NCI-H345 treated with DMSO at 0.1 percent for 48 hours (cell line): ENCODE data around the gene MRGPRE.

Experiments
- DNase-seq: peaks from one replicate; lab custom pipeline; 2025; ENCODE audit not compliant: unreplicated experiment; lab: John Stamatoyannopoulos, UW

MRGPRE gene

DNA sequence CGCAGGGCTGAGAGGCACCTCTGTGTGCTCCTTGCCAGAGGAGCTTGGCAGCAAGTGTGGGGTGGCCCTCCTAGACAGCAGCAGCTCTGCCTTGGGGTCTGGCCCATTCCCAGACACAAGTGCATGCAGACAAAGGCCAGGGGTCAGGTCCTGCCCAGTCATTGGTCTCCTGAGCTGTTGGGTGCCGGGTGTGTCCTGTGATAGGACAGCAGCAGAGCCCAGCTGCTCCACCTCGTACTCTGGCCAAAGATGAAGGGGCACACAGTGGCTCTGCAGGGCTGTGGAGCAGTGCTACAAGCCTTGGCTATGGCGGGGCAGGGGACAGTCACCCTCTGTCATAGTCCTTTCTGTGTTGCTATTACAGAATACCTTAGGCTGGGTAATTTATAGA is 49.8 kb downstream of the MRGPRE start:
- DNase-seq: no peak

DNA sequence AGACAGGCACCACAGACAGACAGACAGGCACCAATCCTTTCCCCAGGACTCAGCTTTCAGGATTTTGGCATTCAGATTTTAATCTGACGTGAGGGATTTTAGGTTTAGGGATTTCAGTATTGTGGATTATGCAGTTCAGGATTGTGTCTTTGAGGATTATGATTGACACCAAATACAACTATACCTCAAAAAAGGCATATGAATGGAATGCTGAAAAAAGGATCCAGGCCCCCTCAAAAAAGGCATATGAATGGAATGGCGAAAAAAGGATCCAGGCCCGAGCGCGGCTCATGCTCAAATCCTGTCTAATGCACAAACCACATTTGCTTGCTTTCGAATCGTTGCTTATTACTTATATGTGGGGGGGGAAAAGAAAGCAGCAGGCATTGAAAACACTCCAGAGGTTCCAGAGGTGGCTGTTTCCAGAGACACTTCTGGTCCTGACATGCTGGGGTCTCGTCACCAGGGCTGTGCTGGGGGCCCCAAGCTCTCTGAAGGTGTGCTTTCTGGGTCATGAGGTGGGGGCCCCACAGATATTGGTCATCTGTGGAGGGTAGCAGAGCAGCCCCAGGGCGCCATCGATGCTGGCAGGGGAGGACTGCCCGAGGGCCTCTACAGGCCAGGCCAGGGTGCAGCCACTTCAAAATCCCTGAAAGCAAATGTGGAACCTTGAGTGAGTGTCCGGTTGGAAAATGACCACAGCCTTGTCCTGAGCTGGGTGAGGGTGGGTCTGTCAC is 50.3 kb downstream of the MRGPRE start:
- no peak for DNase-seq

DNA sequence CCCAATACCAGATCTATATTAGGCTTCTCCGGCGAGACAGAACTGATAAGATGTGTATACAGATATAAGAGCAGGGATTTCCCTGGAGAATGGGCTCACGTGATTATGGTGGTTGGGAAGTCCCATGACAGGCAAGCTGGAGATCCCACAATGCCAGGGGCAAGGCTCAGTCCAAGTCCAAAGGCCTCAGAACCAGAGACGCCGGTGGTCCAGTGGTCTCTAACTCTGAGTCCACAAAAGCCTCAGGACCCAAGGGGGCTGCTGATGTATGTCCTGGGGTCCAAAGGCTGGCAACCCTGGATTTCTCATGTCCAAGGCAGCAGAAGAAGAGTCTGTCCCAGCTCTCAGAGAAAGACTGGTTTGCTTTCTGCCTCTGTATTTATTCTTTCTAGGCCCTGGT is 51.3 kb downstream of the MRGPRE start:
- no peak for DNase-seq

DNA sequence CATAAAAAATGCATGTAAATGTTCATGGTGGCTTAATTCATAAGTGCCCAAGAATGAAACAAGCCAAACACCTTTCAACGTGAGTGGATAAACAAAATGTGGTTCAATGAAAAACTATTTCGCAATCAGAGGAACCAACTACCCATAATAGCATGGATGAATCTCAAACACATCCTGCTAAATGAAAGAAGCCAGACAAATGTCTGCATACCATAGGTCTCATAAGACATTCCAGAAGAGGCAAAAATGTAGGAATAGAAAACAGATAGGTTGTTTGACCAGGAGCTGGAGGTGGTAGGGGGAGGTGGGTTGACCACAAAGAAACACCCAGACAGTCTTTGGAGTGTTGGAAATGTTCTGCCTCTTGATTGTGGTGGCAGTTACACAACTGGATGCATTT is 53.9 kb downstream of the MRGPRE start:
- DNase-seq: no peak

DNA sequence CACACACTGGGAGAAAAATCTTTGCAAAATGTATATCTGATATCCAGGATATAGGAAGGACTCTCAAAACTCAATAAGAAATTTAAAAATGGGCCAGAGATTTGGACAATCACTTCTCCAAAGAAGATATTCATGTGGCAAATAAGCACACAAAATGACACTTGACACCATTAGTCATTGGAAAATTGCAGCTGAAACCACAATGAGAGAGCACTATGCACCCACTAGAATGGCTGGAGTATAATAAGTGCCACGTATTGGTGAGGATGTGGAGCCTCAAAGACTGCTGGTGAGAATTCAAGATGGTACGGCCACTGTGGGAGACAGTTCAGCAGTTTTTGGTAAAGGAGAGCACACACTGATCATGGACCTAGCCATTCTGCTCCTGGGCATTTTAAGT is 54.3 kb downstream of the MRGPRE start:
- DNase-seq: no peak
